WTC11 (cell line): ENCODE results near the gene OR2M7. TPM values are rescaled to one million over a fixed set of nuclear protein-coding genes. Genes with fewer than 3 reads are reported as not detected.

ENCODE experiments used
- ATAC-seq: fragments of 200-7000 bp; cut with Tn5 transposase; 2 replicates; pipeline ENCODE4 v1.10.0; 2021; ENCODE audit warnings: mild to moderate bottlenecking, moderate library complexity
- Bru-seq: library from RNA; stranded (reverse); fragments of 400-500 nt; gene quantifications from one replicate; lab custom pipeline; 2021; lab: Mats Ljungman, UMichigan
- CTCF ChIA-PET: fragments of 300-600 bp; sonication (Branson Sonifier 250); formaldehyde crosslinking; loops from one replicate; lab custom pipeline; 2021; ENCODE audit warnings: antibody characterized with exemption; lab: Charles Lee
- POLR2A ChIA-PET: fragments of 350-600 bp; sonication (Branson Sonifier 250); formaldehyde crosslinking; loops from one replicate; lab custom pipeline; 2021; ENCODE audit warnings: antibody characterized with exemption; lab: Charles Lee
- DNase-seq: peaks from one replicate; pipeline ENCODE4 v3.0.0; 2021; ENCODE audit warnings: low spot score
- H3K27ac Mint-ChIP-seq: 2 replicates; pipeline ENCODE4 v1.8.0; 2021; ENCODE audit warnings: mixed read lengths
- H3K27me3 Mint-ChIP-seq: 2 replicates; pipeline ENCODE4 v1.8.0; 2021; ENCODE audit warnings: low read depth, mild to moderate bottlenecking, moderate library complexity, mixed read lengths
- H3K36me3 Mint-ChIP-seq: 2 replicates; pipeline ENCODE4 v1.8.0; 2021; ENCODE audit warnings: mixed read lengths
- H3K4me1 Mint-ChIP-seq: 2 replicates; pipeline ENCODE4 v1.8.0; 2022; ENCODE audit warnings: mixed read lengths
- H3K4me3 Mint-ChIP-seq: 2 replicates; pipeline ENCODE4 v1.8.0; 2021; ENCODE audit warnings: mild to moderate bottlenecking, moderate library complexity, mixed read lengths
- H3K9me3 Mint-ChIP-seq: 2 replicates; pipeline ENCODE4 v1.8.0; 2021; ENCODE audit warnings: mixed read lengths
- ARID4B ChIP-seq: sonication (generic); formaldehyde crosslinking; IDR thresholded peaks from 2 replicates; pipeline ENCODE4 v1.8.0; 2023; ENCODE audit warnings: missing genetic modification reagents, mild to moderate bottlenecking, borderline replicate concordance
- ATF1 ChIP-seq: sonication (generic); formaldehyde crosslinking; IDR thresholded peaks from 2 replicates; pipeline ENCODE4 v1.8.1; 2023; ENCODE audit warnings: mild to moderate bottlenecking, moderate library complexity, missing genetic modification reagents
- E2F4 ChIP-seq: sonication (generic); formaldehyde crosslinking; IDR thresholded peaks from 2 replicates; pipeline ENCODE4 v1.8.1; 2022; ENCODE audit warnings: low read depth, mild to moderate bottlenecking, moderate library complexity, missing genetic modification reagents, borderline replicate concordance
- ELF4 ChIP-seq: sonication (generic); formaldehyde crosslinking; IDR thresholded peaks from 2 replicates; pipeline ENCODE4 v1.8.1; 2022; ENCODE audit warnings: low read depth, mild to moderate bottlenecking, moderate library complexity, missing genetic modification reagents
- ESRRA ChIP-seq: sonication (generic); formaldehyde crosslinking; IDR thresholded peaks from 2 replicates; pipeline ENCODE4 v1.8.1; 2022; ENCODE audit warnings: mild to moderate bottlenecking, missing genetic modification reagents, borderline replicate concordance
- JUN ChIP-seq: sonication (generic); formaldehyde crosslinking; IDR thresholded peaks from 2 replicates; pipeline ENCODE4 v1.8.0; 2023; ENCODE audit warnings: mild to moderate bottlenecking, missing genetic modification reagents
- RELA ChIP-seq: sonication (generic); formaldehyde crosslinking; IDR thresholded peaks from 2 replicates; pipeline ENCODE4 v1.8.1; 2022; ENCODE audit warnings: missing genetic modification reagents, mild to moderate bottlenecking, borderline replicate concordance
- RORB ChIP-seq: fragments of 250-450 bp; sonication (Bioruptor Pico); IDR thresholded peaks from 2 replicates; pipeline ENCODE4 v1.9.0; 2021; ENCODE audit warnings: mild to moderate bottlenecking
- SMAD3 ChIP-seq: sonication (generic); formaldehyde crosslinking; IDR thresholded peaks from 2 replicates; pipeline ENCODE4 v1.8.0; 2022; ENCODE audit warnings: missing genetic modification reagents, mild to moderate bottlenecking, borderline replicate concordance
- ZBTB21 ChIP-seq: sonication (generic); formaldehyde crosslinking; IDR thresholded peaks from 2 replicates; pipeline ENCODE4 v1.8.1; 2023; ENCODE audit warnings: mild to moderate bottlenecking, missing genetic modification reagents, borderline replicate concordance
- ZNF512 ChIP-seq: sonication (generic); formaldehyde crosslinking; IDR thresholded peaks from 2 replicates; pipeline ENCODE4 v1.8.1; 2022; ENCODE audit warnings: missing genetic modification reagents, borderline replicate concordance
- ZNF532 ChIP-seq: fragments of 250-450 bp; sonication (Bioruptor Pico); IDR thresholded peaks from 2 replicates; pipeline ENCODE4 v1.9.0; 2021; ENCODE audit warnings: mild to moderate bottlenecking, borderline replicate concordance
- long read RNA-seq, 3 experiments: library from RNA in 1 of 3; library from capped mRNA in 1 of 3; library from polyadenylated mRNA in 1 of 3; unstranded in 2 of 3; stranded (forward) in 1 of 3; transcript quantifications; one replicate each; pipeline ENCODE4 v2.0.0, GENCODE V29; 2021
- total RNA-seq: library from RNA; stranded (reverse); gene quantifications from 3 replicates; pipeline ENCODE4 v1.2.3, GENCODE V29; 2021

OR2M7 gene
- total RNA-seq (not detected in 3 replicates), Bru-seq, nascent RNA (not detected)
- long read RNA-seq, experiment 1 = 0 reads
- long read RNA-seq, experiment 2 = 0 reads
- long read RNA-seq, experiment 3 = 0 reads

- POLR2A ChIA-PET = no interaction called here
Observed at GRCh38 chr1:248324468-248324867, at the start of gene OR2M7. Gene OR2M7, minus strand, starts transcription at chr1:248324568. Its CDS starts 0 bp downstream, at chr1:248324568.

GRCh38 chr1:248373761-248374160, 49.4 kb upstream of the OR2M7 start:
- peaks cover 82% of the 10 kb centered on the region for H3K36me3 Mint-ChIP-seq
- CTCF ChIA-PET = no interaction called here
- H3K27ac Mint-ChIP-seq = no peak overlapping the region
- ATAC-seq = no peak
- POLR2A ChIA-PET = no interaction called here
- peaks cover 10% of the 10 kb centered on the region for H3K27me3 Mint-ChIP-seq
- H3K4me1 Mint-ChIP-seq = no peaks in the 10 kb centered on the region
- no peak for DNase-seq
- no peak overlapping the region for H3K4me3 Mint-ChIP-seq
- H3K9me3 Mint-ChIP-seq = peaks cover 91% of the 10 kb centered on the region
- no peak for TF ChIP-seq ZBTB21 (CRISPR knock-in tag)
- no peak for TF ChIP-seq ARID4B (CRISPR knock-in tag)
- TF ChIP-seq SMAD3 (CRISPR knock-in tag) = no peak
- TF ChIP-seq ZNF512 (CRISPR knock-in tag) = no peak

More at GRCh38 chr1:248324468-248324867, at the start of gene OR2M7:
- no peak for DNase-seq
- no peak within 1 kb of the TSS for H3K4me3 Mint-ChIP-seq
- CTCF ChIA-PET = no interaction called here
- no peaks in the 10 kb centered on the region for H3K4me1 Mint-ChIP-seq
- peaks cover 76% of the 10 kb centered on the region for H3K36me3 Mint-ChIP-seq
- peaks cover 88% of the 10 kb centered on the region for H3K9me3 Mint-ChIP-seq
- no peak within 1 kb of the TSS for H3K27ac Mint-ChIP-seq
- TF ChIP-seq RELA (CRISPR knock-in tag) = no peak
- no peak for TF ChIP-seq RORB (CRISPR knock-in tag)
- TF ChIP-seq ZNF532 (CRISPR knock-in tag) = no peak
- no peak for TF ChIP-seq JUN
- TF ChIP-seq ESRRA (CRISPR knock-in tag) = no peak
- no peak for TF ChIP-seq E2F4 (CRISPR knock-in tag)
- no peak for TF ChIP-seq ATF1 (CRISPR knock-in tag)
- no peak for TF ChIP-seq ELF4 (CRISPR knock-in tag)
- no peak for ATAC-seq
- H3K27me3 Mint-ChIP-seq = peaks cover 6% of the 10 kb centered on the region; the same call in 1 of the 2 replicates
